Jurkat, Clone E6-1 (cell line): ENCODE measurements around the gene CD7.

Experiments
- DNase-seq: peaks from one replicate; pipeline ENCODE4 v3.0.0-alpha.2; 2011; ENCODE audit warnings: low read depth, low spot score
- H3K4me3 ChIP-seq: 2 replicates; pipeline ENCODE4 v1.5.1; 2011; ENCODE audit warnings: mild to moderate bottlenecking, low read length, control low read depth, moderate library complexity

Gene CD7

DNA sequence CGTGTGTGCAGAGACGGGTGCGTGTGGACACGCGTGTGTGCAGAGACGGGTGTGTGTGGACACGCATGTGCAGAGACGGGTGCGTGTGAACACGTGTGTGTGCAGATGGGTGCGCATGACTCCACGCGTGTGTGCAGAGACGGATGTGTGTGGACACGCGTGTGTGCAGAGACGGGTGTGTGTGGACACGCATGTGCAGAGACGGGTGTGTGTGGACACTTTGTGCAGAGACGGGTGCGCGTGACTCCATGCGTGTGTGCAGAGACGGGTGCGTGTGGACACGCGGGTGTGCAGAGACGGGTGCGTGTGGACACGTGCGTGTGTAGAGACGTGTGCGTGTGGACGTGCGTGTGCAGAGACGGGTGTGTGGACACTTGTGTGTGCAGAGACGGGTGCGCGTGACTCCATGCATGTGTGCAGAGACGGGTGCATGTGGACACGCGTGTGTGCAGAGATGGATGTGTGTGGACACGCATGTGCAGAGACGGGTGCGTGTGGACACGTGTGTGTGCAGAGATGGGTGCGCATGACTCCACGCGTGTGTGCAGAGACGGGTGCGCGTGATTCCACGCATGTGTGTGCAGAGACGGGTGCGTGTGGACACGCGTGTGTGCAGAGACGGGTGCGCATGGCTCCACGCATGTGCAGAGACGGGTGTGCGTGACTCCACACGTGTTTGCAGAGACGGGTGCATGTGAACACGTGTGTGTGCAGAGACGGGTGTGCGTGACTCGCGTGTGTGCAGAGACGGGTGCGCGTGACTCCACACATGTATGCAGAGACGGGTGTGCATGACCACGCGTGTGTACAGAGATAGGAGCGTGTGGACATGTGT is 1.6 kb upstream of the CD7 start:
- H3K4me3 ChIP-seq, result no peak overlapping the region
- DNase-seq, result no peak

DNA sequence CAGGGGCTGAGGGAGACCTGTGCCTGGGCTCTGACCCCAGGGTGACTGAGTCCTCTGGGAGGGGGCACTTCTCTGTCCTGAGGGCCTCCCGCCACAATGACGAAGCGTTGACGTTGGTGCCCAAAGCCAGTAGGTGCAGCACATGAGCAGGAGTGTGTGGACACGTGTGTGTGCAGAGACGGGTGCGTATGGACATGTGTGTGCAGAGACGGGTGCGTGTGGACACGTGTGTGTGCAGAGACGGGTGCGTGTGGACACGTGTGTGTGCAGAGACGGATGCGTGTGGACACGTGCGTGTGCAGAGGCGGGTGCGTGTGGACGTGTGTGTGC is 726 bp upstream of the CD7 start:
- no peak overlapping the region for H3K4me3 ChIP-seq
- no peak for DNase-seq

DNA sequence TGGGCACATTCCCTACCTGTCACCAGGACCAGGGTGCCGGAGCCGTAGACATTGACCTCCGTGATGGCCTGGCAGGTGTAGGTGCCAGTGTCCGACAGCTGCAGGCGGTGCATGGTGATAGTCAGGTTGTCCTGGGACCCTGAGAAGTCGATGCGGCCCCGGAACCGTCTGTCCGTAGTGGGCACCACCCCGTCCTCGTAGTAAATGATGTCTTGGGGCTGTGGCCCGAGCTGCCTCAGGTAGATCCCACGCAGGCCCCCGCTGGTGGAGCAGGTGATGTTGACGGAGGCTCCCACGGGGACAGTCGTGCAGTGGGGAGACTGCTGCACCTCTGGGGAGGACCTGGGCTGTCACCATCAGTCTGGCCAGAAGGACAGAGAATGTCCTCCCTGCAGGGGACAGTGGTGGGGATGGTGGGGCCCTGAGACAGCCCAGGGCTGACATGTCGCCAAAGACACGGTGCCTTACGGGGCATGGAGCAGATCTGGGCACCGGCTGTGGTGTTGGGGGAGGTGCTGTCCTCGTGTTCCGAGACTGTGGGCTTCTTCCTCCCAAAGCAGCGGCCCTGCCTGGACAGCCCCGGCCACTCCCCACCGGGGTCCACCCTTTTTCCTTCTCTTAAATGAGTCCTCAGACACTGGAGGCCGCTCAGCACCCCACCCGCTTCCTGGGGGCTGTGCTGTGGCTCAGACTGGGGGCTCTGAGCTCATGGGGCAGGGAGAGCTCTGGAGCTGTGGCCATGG is 586 bp downstream of the CD7 start:
- DNase-seq, result no peak
- H3K4me3 ChIP-seq, result peak overlapping the region; percentile 68

DNA sequence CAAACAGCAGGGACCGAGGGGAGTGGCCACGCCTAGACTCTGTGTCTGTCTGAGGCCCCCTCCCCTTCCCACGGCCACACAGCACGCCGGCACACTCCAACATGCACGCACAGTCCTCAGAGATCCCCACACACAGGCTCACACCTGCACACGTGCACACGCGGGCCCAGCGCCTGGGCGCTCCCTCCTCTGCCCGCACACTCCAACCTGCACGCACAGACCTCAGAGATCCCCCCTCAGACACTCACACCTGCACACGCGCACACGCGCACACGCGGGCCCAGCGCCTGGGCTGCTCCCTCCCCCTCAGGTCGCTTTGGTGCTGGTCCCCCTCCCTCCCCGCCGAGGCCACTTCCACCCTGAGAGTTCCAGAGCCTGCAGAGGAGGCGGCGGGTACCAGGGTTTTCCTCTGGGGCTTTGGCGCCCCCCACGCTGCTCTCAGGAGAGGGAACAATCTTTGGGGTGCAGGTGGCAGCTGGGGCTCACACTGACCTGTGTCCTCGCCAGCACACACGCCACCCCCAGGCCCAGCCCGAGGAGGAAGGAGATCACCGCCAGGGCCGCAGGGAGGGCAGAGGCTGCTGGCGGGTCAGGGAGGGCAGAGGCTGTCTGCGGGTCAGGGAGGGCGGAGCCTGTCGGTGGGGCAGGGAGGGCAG is 1.6 kb downstream of the CD7 start:
- peak overlapping the region; percentile 68 for H3K4me3 ChIP-seq
- no peak for DNase-seq

DNA sequence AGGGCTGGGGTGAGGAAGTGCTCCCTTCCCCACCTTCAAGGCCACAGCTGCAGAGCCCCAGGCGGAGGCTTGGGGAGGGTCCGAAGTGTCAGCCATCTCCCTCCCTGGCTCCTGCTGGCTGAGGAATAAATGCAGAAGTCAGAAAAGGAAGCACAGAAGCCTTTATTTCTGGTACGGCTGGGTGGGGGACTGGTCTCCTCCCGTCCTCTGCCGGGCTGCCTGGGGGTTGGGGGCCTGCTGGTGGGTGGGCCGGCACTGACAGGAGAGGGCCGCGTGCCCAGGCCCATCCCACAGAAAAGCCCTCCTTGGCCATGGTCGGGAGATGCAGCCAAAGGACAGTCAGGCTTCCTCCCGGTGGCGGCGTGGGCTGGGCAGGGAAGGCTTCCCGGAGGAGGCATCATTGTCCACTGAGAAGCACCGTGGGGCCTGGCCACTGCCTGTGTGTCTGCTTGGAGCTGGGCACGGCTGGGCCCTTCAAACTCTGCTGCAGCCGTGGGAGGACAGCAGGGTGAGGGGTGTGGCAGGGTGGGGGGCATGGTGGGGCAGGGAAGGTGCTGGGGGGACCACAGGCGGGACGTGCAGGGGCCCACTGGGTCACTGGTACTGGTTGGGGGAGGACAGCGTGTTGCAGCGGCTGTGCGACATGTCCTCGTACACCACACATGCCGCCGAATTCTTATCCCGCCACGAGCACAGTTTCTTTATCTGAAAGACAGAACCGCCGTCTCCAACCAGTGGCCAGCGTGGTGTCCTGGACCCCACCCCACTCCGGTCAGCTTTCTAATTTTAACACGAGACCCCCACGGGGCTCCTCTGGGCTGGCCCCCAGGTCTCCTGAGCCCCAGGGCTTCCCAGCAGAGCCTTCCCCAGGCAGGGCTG is 2.4 kb downstream of the CD7 start:
- H3K4me3 ChIP-seq, result no peak overlapping the region
- DNase-seq, result no peak

DNA sequence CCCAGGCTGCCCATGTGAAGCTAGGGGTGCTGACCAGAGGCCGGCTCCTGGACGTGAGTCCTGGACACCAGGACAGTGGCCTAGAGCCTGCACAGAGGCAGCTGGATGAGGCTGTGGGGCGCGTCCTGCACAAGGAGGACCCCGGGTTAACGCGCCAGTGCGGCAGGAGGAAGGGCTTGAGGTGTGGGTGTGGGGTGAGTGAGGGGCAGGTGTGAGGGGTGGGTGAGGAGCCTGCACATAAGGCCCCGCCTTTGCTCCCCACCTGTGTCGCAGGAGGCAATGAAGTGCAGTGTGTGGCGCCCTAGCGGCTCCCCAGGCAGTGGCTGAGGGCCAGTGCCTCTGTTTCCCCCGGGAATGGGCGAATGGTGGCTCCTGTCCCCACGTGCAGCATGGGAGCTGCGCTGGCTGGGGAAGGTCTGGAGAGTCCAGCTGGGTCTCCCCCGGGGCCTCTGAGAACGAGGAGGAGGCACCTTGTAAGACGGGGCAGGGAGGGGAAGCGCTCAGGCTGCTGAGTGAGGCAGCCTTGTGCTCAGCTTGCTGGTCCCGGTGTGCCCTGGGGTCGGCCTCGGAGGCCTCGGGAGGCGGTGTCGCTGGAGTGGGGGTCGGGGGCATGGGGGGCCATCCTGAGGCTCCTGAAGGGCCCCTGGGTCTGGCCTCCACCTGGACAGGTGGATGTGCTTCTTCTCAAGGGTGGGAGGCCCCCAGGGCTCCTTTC is 3.2 kb downstream of the CD7 start:
- no peak for DNase-seq
- no peak overlapping the region for H3K4me3 ChIP-seq

DNA sequence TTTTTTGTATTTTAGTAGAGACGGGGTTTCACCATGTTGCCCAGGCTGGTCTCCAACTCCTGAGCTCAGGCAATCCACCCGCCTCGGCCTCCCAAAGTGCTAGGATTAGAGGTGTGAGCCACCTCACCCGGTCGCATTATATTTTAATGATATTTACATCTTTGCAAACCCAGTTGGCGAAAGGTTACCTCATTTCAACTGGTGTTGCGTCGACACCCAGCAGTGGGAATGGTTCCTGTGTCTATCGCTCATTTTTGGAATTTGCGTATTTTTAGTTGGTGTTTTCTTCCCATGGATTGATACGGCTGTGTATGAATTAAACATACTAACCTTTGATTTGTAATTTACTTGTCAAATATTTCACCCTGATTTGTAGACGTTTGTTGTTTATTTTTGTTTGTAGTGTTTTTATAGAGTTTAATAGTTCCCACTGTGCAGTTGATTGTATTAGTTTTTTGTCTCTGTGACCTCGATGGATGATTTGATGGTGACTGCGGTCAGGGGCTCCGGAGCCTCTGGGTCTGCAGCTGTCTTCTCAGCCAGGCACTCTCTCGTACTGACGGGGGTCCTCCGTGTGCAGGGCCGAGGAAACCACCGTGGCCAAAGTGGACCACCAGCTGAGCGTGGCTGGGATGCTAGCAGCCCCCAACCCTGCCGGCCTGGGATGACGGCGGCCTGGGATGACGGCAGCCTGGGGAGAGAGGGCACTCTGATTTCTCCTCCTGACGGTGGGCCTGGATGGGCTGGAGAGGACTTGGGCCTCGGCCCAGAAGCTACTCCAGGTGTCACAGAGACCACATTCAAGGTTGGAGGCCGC is 4.0 kb downstream of the CD7 start:
- H3K4me3 ChIP-seq, result no peak overlapping the region
- DNase-seq, result no peak

DNA sequence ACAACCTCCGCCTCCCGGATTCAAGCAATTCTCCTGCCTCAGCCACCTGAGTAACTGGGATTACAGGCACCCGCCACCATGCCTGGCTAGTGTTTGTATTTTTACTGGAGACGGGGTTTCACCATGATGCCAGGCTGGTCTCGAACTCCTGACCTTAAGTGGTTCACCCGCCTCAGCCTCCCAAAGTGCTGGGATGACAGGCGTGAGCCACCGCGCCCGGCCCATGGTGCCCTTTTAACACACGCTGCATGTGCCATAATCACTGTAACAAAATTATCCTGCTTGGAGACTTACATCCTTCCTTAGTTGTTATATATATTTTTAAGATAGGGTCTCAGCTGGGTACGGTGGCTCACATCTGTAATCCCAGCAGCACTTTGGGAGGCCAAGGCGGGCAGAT is 5.4 kb downstream of the CD7 start:
- no peak overlapping the region for H3K4me3 ChIP-seq
- DNase-seq, result no peak

DNA sequence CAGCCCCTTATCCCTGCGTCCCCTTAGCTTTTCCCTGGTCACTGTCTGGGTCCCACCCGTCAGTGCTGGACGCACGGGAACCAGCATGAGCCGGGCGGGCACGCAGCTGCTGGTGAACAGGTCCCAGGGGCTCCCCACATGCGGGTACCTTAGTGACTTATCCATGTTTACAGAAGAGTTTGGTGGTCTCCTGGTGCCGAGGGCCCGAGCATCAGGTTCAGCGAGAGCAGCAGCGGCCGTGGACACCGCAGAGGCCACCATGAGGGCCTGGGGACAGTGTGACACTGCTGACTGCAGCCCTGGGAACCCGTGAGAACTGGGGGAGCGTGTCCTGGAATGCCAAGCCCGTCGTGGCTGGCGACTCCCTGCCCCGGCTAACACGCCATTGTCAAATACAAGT is 6.5 kb downstream of the CD7 start:
- H3K4me3 ChIP-seq, result no peak overlapping the region
- no peak for DNase-seq

DNA sequence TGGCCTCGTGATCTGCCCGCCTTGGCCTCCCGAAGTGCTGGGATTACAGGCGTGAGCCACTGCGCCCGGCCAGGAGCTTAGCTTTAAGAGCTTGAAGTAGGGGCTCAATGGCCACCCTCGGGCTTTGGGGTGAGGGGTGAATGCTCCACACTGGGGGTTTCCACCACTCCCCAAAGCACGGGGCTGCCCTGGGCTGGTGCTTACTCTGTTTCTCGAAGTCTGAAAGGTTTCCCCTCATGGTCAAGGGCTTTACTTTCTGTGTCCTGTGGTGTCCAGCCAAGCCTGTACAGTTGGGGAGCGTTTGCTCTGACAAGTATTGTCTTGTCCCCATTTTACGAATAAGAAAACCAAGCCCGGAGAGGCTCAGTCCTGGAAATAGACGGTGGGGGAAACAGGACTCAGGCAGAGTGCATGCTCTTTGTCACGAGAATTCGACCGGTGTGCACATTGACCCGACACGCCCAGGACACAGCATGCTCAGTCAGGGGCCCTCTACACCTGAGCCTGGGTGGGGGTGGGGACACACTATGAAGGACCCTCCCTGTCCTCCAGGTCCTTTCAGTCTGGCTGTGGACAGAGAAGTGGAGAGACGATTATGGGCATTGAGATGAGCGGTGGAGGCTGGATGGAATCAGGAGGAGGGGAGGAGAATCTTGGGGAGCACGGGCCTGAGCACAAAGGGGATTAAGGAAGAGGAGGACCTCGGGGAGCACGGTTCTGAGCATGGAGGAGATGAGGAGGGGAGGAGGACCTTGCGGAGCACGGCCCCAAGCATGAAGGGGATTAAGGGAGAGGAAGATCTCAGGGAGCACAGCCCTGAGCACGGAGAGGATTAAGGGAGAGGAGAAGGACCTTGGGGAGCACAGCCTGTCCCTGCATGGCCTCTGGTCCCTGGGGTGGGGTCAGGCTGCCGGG is 7.5 kb downstream of the CD7 start:
- H3K4me3 ChIP-seq, result no peak overlapping the region
- no peak for DNase-seq

DNA sequence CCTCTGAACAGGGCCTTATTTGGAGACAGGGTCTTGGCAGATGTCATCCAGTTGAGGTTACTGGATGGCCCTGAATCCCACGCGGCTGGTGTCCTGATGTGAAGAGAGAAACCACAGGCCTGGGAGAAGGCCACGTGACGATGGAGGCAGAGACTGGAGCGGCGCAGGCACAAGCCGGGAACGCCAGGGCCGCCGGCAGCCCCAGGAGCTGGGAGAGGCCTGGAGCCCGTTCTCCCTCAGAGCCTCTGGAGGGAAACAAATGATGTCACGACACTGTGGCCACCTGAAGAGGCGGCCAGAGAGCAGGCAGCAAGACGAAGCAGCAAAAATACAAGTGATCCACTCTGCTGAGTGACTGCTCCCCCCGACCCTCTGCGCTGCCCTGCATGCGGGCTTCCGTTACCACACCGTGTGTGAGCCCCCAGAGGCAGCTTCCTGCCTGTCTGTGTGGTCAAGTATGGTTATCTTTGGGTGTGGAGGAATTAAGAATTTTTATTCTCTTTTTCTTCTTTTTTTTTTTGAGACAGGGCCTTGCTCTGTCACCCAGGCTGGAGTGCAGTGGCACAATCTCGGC is 11.6 kb downstream of the CD7 start:
- no peak for DNase-seq
- no peak overlapping the region for H3K4me3 ChIP-seq

DNA sequence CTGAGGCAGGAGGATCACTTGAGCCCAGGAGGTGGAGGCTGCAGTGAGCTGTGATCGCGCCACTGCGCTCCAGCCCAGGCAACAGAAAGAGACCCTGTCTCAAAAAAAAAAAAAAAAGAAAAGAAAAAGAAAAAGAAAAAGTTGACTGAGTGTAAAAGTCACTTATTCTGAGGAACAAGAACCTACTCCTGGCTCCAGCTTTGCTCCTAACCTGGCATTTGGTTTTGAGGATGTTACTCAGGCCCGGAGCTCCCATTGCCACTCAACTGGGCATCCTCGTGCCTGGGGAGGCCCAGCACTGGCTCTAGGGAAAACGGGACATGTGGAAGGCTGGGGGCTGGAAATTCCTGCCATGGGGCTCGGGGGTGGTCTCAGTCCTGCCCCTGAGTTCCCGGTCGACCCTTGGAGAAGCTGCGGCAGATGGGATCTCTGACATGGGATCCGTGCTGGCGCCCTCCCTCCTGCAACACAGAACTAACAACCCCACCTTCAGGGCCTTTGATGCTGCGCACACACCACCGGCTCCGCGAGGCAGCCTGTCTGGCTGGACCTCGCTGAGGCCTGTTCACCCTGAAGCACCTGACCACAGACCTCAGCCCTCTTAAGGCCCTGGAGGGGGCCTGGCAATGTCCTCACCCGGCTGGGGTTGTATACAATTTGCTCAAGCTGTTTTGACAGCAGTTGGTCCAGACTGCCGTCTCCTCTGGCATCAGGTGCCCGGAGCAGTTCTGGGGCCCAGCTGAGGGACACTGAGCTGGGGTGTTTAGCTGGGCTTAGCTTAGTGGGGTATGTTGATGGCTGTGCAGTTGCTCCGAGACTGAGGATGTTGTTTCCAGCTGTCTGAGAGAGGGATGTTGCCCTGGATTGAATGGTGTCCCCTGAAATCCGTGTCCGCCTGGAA is 12.3 kb downstream of the CD7 start:
- H3K4me3 ChIP-seq, result no peak overlapping the region
- DNase-seq, result no peak

DNA sequence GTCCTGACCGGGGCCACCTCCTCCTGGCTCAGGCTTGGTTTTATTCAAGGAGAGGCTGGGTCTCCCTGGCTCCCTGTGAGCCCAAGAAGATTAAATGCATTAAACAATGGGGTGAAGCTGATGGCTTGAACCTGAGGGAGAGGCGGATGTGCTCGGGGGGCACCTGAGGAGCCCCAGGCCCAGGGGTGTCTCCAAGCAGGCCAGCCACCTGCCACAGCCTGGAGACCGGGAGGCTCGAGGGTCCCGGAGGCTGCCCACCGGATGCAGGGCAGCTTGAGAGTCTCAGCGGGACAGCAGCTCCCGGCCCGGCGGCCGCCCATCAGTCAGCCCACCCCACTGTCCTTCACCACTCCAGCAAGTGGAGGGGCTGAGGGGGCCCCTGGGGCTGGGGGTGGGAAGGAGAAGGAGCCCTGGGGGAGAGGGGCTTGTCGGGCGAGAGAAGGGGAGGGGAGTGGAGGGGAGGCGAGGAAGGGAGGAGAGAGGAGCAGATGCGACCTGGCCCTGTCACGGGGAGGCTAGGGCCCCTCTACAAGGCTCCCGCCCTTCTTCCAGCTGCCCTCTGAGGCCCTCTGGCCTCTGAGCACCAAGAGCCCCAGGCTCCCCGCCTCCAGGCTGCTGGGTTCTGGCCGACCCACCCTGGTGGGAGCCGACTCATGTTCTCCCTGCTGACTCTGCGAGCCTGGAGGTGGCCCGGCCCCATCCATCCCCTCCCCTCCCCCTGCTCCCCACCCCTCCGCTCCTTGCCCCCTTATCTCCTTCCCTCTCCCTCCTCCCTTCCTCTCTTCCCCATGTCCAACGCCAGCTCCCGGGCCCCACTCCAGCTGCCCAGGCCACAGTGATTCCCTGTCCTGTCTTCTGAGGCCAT is 13.2 kb downstream of the CD7 start:
- peak overlapping the region; percentile 54; the same call in 1 of the 2 replicates for H3K4me3 ChIP-seq
- DNase-seq, result no peak

DNA sequence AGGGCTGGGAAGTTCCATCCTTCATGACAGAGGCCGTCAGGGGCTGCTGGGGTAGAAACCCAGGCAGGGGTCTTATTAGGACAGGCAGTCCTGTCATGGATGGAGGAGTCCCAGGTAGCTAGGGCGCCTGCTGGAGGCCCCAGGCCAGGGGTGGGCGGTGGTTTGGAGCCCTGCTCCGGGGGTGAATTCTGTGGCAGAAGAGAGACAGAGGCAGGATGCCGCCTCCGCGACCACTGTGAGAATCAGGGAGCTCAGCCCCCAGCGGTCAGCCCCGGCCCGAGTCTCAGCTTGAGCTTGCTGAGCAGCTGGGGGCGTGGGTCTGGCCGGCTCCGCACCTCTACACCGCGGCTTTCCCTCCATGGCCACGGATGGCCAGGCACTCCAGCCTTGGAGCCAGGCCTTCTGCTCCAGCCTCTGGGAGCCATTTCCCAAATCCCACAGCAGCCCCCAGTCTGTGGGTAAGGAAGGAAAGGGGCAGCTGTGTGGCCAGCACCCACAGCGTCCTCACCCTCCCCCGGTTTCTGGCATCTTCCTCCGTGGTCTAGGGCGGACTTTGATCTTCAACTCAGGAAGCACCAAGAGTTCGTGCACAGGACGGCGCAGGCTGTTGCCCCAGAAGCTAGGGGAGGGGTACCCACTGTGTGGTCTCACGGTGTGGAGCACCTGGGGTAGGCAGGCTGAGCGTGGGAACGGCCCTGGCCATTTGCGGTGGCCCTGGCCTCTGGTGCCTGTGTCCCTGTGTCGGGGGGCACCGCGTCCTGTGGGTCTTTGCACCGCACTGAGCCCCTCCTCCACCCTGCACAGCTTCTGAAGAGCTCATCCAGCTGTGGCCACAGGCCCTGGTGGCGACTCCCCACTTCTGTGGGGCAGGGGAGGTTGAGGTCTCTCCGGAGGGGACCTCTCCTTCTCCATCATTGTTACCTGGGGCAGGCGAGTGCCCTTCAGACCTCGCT is 14.1 kb downstream of the CD7 start:
- peak overlapping the region; percentile 54 for H3K4me3 ChIP-seq
- peak; percentile 77 for DNase-seq
